WTC11 (cell line): ENCODE data around the gene GRIN2C.

Source experiments
- ATF2 ChIP-seq: sonication (generic); formaldehyde crosslinking; IDR thresholded peaks from 2 replicates; pipeline ENCODE4 v1.8.1; 2022; ENCODE audit warnings: low read depth, missing genetic modification reagents, borderline replicate concordance
- CTCF ChIP-seq: fragments of 200-600 bp; IDR thresholded peaks from 2 replicates; pipeline ENCODE4 v1.8.0; 2022; ENCODE audit warnings: antibody characterized with exemption
- ETV6 ChIP-seq: sonication (generic); formaldehyde crosslinking; IDR thresholded peaks from 2 replicates; pipeline ENCODE4 v1.8.1; 2022; ENCODE audit warnings: mild to moderate bottlenecking, missing genetic modification reagents
- FOXJ3 ChIP-seq: sonication (generic); formaldehyde crosslinking; IDR thresholded peaks from 2 replicates; pipeline ENCODE4 v1.9.0; 2021; ENCODE audit warnings: missing genetic modification reagents, mild to moderate bottlenecking, borderline replicate concordance
- JUN ChIP-seq: sonication (generic); formaldehyde crosslinking; IDR thresholded peaks from 2 replicates; pipeline ENCODE4 v1.8.0; 2023; ENCODE audit warnings: mild to moderate bottlenecking, missing genetic modification reagents
- USF2 ChIP-seq: sonication (generic); formaldehyde crosslinking; IDR thresholded peaks from 2 replicates; pipeline ENCODE4 v1.8.1; 2023; ENCODE audit warnings: mild to moderate bottlenecking, missing genetic modification reagents, moderate library complexity
- ZNF263 ChIP-seq: sonication (generic); formaldehyde crosslinking; IDR thresholded peaks from 2 replicates; pipeline ENCODE4 v1.8.1; 2022; ENCODE audit warnings: low read depth, mild to moderate bottlenecking, moderate library complexity, missing genetic modification reagents
- ZNF416 ChIP-seq: fragments of 250-450 bp; sonication (Bioruptor Pico); IDR thresholded peaks from 2 replicates; pipeline ENCODE4 v1.9.0; 2021; ENCODE audit warnings: mild to moderate bottlenecking, inconsistent platforms

GRCh38 chr17:74903034-74903433 lies 43.3 kb upstream of the GRIN2C start:
- TF ChIP-seq CTCF (no peak), FOXJ3 (CRISPR knock-in tag) (no peak), ATF2 (CRISPR knock-in tag) (no peak), USF2 (no peak), ETV6 (CRISPR knock-in tag) (no peak), ZNF263 (CRISPR knock-in tag) (no peak), JUN (CRISPR knock-in tag) (no peak), ZNF416 (CRISPR knock-in tag) (no peak)
